Smooth muscle cell (in vitro differentiated cells): ENCODE measurements around the gene ECSIT. TPM values are rescaled to one million over a fixed set of nuclear protein-coding genes. Genes with fewer than 3 reads are reported as not detected.
A peak's percentile ranks its signal among the peaks of the same experiment; 100 is the strongest.

Source experiments
- DNase-seq: peaks from one replicate; lab custom pipeline; 2025; ENCODE audit not compliant: unreplicated experiment; lab: John Stamatoyannopoulos, UW
- H2AFZ ChIP-seq: fragments of 200-600 bp; sonication (generic); 2 replicates; pipeline ENCODE4 v1.6.0; 2016; ENCODE audit warnings: antibody characterized with exemption, low read depth, mild to moderate bottlenecking
- H3F3A ChIP-seq: fragments of 200-600 bp; sonication (generic); 2 replicates; pipeline ENCODE4 v1.6.0; 2017; ENCODE audit warnings: antibody characterized with exemption, low read depth
- H3K27ac ChIP-seq: fragments of 200-600 bp; sonication (generic); 2 replicates; pipeline ENCODE4 v1.5.1; 2016; ENCODE audit warnings: low read depth, mild to moderate bottlenecking
- H3K27me3 ChIP-seq: fragments of 200-600 bp; sonication (generic); 2 replicates; pipeline ENCODE4 v1.6.1; 2016; ENCODE audit warnings: low read depth, mild to moderate bottlenecking
- H3K36me3 ChIP-seq: fragments of 200-600 bp; sonication (generic); 2 replicates; pipeline ENCODE4 v1.5.1; 2016; ENCODE audit warnings: low read depth
- H3K4me1 ChIP-seq: fragments of 200-600 bp; sonication (generic); 2 replicates; pipeline ENCODE4 v1.5.1; 2016; ENCODE audit warnings: low read depth
- H3K4me2 ChIP-seq: fragments of 200-600 bp; sonication (generic); 2 replicates; pipeline ENCODE4 v1.6.0; 2016; ENCODE audit warnings: mild to moderate bottlenecking
- H3K4me3 ChIP-seq: fragments of 200-600 bp; sonication (generic); 2 replicates; pipeline ENCODE4 v1.5.1; 2016; ENCODE audit warnings: mild to moderate bottlenecking
- H3K79me2 ChIP-seq: fragments of 200-600 bp; sonication (generic); 2 replicates; pipeline ENCODE4 v1.6.0; 2016; ENCODE audit warnings: low read depth, mild to moderate bottlenecking
- H3K9ac ChIP-seq: fragments of 200-600 bp; sonication (generic); 2 replicates; pipeline ENCODE4 v1.6.0; 2016; ENCODE audit warnings: low read depth
- H3K9me3 ChIP-seq: fragments of 200-600 bp; sonication (generic); replicated peaks from 2 replicates; pipeline ENCODE4 v1.5.1; 2016; ENCODE audit warnings: low read depth
- H4K20me1 ChIP-seq: fragments of 200-600 bp; sonication (generic); 2 replicates; pipeline ENCODE4 v1.6.0; 2016; ENCODE audit warnings: low read depth
- CTCF ChIP-seq: fragments of 200-600 bp; sonication (generic); IDR thresholded peaks from 2 replicates; pipeline ENCODE4 v1.5.1; 2017; ENCODE audit warnings: borderline replicate concordance, mild to moderate bottlenecking, antibody characterized with exemption; ENCODE audit not compliant: insufficient read depth, poor library complexity, severe bottlenecking
- WGBS: methylation state at CpG from one replicate; pipeline ENCODE4 v1.1.7; 2016; ENCODE audit warnings: low lambda C conversion rate; 5-methylcytosine and 5-hydroxymethylcytosine counted together
- polyA plus RNA-seq: library from polyadenylated mRNA; unstranded; fragments of >200 nt; fragmentation: Nextera tagmentation; extraction: Ambion mirVana; gene quantifications from 2 replicates; pipeline ENCODE4 v1.2.1, GENCODE V29; 2016
- total RNA-seq: library from RNA; depleted of rRNA; stranded (reverse); fragments of >200 nt; gene quantifications from 2 replicates; pipeline ENCODE4 v1.2.3, GENCODE V29; 2014

The ECSIT gene
- total and polyA plus RNA-seq, 2 experiments from 2014 or later = 21.1 to 32.1 TPM

GRCh38 chr19:11499890-11500420 is 29.0 kb downstream of the ECSIT start:
- no peaks in the 10 kb centered on the region for H3K27me3 ChIP-seq
- DNase-seq = no peak
- H4K20me1 ChIP-seq = no peaks in the 10 kb centered on the region
- 81% methylated on average over 7 of the region's 7 CpGs for WGBS
- H3K4me3 ChIP-seq = no peak overlapping the region
- TF ChIP-seq CTCF = no peak
- no peak overlapping the region for H3K9ac ChIP-seq
- no peak overlapping the region for H3K4me2 ChIP-seq
- H3K9me3 ChIP-seq = no peaks in the 10 kb centered on the region
- no peaks in the 10 kb centered on the region for H3K4me1 ChIP-seq
- H3K79me2 ChIP-seq = no peaks in the 10 kb centered on the region
- H3K36me3 ChIP-seq = no peaks in the 10 kb centered on the region
- no peak overlapping the region for H2AFZ ChIP-seq
- H3F3A ChIP-seq = no peaks in the 10 kb centered on the region
- H3K27ac ChIP-seq = no peak overlapping the region

GRCh38 chr19:11499220-11499726 is 29.7 kb downstream of the ECSIT start:
- 95% methylated on average over 6 of the region's 6 CpGs for WGBS

GRCh38 chr19:11496391-11497163 is 32.4 kb downstream of the ECSIT start:
- WGBS = 62% methylated on average over 15 of the region's 17 CpGs
- Histone ChIP-seq H3F3A (no peaks in the 10 kb centered on the region), H3K4me3 (no peak overlapping the region), H3K4me2 (no peak overlapping the region), H3K4me1 (no peaks in the 10 kb centered on the region), H3K27me3 (no peaks in the 10 kb centered on the region), H3K27ac (no peak overlapping the region), H2AFZ (no peak overlapping the region), H3K9ac (no peak overlapping the region), H3K36me3 (no peaks in the 10 kb centered on the region), H4K20me1 (no peaks in the 10 kb centered on the region), H3K9me3 (no peaks in the 10 kb centered on the region), H3K79me2 (no peaks in the 10 kb centered on the region)
- peak; percentile 73 for TF ChIP-seq CTCF
- peak; percentile 11 for DNase-seq

More at GRCh38 chr19:11499220-11499726, 29.7 kb downstream of the ECSIT start:
- TF ChIP-seq CTCF = no peak
- no peaks in the 10 kb centered on the region for H3K79me2 ChIP-seq
- no peaks in the 10 kb centered on the region for H3K9me3 ChIP-seq
- no peak overlapping the region for H2AFZ ChIP-seq
- no peak overlapping the region for H3K4me3 ChIP-seq
- H3K27me3 ChIP-seq = no peaks in the 10 kb centered on the region
- H4K20me1 ChIP-seq = no peaks in the 10 kb centered on the region
- no peak overlapping the region for H3K4me2 ChIP-seq
- no peaks in the 10 kb centered on the region for H3K36me3 ChIP-seq
- no peak overlapping the region for H3K9ac ChIP-seq
- no peak overlapping the region for H3K27ac ChIP-seq
- no peak for DNase-seq
- H3K4me1 ChIP-seq = no peaks in the 10 kb centered on the region
- H3F3A ChIP-seq = no peaks in the 10 kb centered on the region
